Stimulated activated CD4-positive, alpha-beta T cell treated with anti-CD3 and anti-CD28 coated beads, Interleukin-1b, Interleukin-23, amount 100 ng/mL, for 48 hours (primary cell): ENCODE data around the gene AGFG2.
A peak's percentile ranks its signal among the peaks of the same experiment; 100 is the strongest.
"Not testable (repeated sequence)": the region's sequence is repeated elsewhere in the genome, so short reads cannot be mapped to it uniquely, and the experiment has no call there.

Source experiments
- DNase-seq: peaks from one replicate; pipeline ENCODE4 v3.0.0-alpha.2; 2020

The AGFG2 gene

GRCh38 chr7:100521076-100521475 is 17.9 kb upstream of the AGFG2 start:
- DNase-seq = no peak

- not testable (repeated sequence) for DNase-seq
Measured at GRCh38 chr7:100521909-100522593, 17.0 kb upstream of the AGFG2 start.

- not testable (repeated sequence) for DNase-seq
Measured at GRCh38 chr7:100523192-100523591, 15.8 kb upstream of the AGFG2 start.

GRCh38 chr7:100528108-100528866 is 10.7 kb upstream of the AGFG2 start:
- DNase-seq = not testable (repeated sequence)

DNA sequence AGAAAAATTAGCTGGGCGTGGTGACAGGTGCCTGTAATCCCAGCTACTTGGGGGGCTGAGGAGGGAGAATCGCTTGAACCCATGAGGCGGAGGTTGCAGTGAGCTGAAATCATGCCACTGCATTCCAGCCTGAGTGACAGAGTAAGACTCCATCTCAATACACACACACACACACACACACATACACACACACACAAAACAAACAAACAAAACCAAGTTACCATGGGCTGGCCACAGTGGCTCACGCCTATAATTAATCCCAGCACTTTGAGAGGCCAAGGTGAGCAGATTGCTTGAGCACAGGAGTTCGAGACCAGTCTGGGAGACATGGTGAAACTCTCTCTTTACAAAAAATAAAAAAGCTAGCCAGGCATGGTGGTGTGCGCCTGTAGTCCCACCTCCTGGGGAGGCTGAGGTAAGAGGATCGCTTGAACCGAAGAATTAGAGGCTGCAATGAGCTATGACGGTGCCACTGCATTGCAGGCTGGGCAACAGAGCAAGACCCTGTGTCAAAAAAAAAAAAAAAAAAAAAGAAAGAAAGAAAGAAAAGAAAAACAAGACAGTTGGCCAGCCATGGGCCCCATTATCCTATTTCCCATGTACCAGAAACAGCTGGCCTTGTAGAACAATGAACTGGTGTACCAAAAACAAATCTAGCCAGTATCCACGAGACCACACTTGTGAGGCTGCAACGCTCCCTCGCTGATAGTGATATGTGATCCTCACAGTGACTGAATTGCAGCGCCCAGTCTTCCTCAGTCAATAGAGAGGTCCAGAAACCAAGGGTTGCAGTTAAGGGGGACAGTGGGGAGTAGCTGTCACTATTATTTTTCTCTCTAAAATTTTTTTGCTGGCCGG is 6.6 kb upstream of the AGFG2 start:
- no peak for DNase-seq

GRCh38 chr7:100535982-100536381 is 3.0 kb upstream of the AGFG2 start:
- not testable (repeated sequence) for DNase-seq

GRCh38 chr7:100536695-100537094 is 2.3 kb upstream of the AGFG2 start:
- not testable (repeated sequence) for DNase-seq

- DNase-seq = no peak
Measured at GRCh38 chr7:100538348-100538653, 702 bp upstream of the AGFG2 start.

DNA sequence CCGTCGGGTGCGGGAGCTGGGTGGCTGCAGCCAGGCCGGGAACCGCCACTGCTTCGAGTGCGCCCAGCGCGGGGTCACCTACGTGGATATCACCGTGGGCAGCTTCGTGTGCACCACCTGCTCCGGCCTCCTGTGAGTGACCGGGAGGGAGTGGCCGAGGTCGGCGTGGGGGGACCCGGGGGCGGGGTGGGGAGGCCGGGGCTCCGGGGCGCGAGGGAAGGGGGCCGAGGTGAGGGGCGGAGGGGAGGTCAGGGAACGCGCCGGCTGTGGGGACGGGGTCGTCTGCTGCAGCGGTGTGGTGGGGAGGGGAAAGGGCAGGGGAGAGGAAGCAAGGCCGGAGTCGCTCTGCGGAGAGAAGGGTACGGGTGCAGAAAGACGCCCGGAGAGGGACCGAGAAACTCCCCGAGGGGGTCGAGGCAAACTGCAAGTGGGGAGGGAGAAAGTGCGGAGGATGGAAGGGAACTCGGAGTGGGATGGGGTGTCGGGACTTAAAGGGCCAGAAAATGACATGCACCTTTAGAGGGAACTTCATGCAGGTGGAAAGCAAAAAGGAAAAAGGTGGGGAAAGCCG is 518 bp downstream of the AGFG2 start:
- no peak for DNase-seq

GRCh38 chr7:100540073-100540723 is 1.2 kb downstream of the AGFG2 start:
- no peak for DNase-seq

GRCh38 chr7:100541309-100541708 is 2.3 kb downstream of the AGFG2 start:
- not testable (repeated sequence) for DNase-seq

DNA sequence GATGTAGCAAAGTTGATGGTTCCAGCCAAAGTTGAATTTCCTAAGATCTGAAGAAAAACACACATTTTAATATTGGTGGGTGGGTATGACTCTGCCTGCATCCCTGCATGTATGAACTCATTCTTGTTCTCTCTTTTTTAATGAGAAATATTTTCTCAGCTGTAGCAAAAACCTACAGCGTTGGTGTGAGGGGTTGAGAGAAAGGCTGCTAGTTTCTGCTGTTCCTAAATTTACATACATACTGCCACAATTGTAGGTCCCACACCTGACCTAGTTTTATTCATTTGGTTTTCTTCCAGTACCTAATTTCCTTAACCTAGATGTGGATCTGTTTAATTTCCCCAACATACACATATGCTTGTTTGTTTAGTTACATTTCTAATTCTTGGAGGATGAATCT is 4.6 kb downstream of the AGFG2 start:
- no peak for DNase-seq

DNA sequence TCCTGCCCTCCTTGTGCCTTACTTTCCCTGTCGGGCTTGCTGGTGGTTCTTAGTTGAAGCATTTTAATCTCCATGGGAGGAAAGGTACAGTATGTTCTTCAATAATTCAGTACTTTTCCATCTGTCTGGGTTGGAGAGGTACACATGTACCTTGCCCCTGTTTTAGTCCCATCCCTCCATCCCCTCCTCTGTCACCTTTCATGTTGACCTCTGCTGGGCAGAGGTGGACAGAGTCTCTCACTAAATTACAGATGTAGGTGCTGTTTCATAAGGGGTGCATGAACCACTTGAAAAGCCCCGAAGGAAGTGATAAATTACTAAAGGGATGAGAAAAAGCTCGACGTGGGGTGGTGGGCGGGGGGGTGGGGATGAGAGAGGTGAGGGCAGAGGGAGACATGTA is 5.4 kb downstream of the AGFG2 start:
- no peak for DNase-seq

DNA sequence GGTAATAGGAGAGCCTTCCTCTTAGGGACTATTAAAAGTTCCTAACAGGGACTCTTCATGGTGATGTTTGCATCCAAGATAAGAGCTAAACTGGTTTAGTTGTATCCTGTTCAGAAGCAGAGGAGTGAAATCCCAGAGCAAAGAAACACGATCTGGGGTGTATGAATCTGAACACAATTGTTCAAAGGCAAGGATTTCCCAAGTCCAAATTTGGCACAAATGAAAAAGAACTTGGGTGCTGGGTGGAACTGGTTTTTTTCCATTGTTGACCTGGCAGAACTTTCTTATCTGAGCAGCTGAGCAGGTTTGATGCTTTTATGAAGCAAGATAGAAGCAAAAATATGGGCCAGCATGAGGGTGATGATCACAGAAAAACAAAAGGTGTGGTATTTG is 6.0 kb downstream of the AGFG2 start:
- no peak for DNase-seq

DNA sequence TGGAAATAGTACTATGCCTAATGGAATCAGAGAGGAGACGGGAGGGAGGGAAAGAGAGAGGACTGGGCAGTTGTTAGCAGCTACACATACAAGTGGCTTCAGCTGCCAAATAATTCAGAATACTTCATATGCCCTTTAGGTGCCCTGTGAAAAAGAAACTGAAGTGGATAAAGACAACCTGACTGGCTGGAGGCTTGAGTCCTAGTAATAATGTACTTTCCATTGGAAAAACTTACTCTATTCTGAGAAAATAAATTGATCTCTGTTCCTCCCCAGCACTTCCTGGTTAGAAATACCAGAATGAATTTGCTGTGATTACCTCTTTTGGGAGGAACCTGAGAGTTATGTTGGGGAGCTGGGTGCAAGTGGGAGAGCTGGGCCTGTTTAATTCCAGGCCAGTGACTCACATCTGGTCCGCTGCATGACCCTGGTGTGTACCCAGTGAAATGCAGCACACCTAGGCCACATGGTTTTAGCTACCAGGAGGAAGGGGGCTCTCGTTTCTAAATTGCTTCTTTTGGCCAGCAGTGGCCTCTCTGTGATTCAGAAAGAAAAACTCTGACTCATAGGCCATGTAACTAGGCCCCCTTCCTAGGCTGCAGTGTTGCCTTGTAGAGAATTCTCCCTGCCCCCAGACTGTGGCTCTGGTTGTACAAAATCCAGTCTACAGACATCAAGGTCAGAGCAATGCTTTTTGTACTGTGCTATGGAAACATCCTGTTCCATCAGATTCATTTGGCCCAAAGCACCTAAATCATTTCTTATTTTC is 6.5 kb downstream of the AGFG2 start:
- DNase-seq = peak; percentile 83

DNA sequence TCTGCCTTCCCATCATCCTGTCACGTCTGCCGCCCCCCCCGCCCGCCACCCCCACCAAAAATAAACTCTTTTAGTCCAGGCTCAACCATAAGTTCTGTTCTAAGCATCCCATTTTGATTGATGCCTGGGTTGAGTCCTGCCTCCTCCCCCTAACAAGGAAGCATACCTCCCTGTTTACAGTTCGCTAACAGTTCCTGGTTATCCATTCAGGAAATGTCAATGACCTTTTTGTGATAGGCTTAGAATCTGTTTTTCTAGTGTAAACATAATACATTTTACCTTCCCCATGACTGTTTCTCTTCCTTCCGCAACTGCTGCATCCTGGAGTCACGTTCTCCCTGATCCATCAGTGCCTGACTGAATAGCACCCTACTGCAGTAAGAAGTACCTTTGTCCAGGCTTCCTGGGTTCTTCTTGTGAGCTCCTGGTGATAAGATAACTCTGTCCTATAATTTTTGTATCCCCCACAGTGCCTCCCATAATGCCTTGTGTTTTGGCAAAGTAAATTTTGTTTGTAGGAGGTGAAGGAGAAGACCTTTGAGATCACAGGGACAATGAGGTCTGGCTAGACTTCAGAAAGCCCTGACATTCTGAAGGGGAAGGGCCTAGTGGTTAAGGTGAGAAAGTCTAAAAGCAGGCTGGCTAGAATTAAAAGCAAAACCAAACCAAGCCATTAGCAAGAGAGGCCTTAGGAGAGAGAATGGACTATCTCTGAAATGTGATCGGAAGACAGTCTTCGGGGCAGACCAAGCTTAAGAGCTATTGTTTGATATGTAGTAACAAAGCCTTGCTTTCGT is 7.3 kb downstream of the AGFG2 start:
- DNase-seq = no peak

DNA sequence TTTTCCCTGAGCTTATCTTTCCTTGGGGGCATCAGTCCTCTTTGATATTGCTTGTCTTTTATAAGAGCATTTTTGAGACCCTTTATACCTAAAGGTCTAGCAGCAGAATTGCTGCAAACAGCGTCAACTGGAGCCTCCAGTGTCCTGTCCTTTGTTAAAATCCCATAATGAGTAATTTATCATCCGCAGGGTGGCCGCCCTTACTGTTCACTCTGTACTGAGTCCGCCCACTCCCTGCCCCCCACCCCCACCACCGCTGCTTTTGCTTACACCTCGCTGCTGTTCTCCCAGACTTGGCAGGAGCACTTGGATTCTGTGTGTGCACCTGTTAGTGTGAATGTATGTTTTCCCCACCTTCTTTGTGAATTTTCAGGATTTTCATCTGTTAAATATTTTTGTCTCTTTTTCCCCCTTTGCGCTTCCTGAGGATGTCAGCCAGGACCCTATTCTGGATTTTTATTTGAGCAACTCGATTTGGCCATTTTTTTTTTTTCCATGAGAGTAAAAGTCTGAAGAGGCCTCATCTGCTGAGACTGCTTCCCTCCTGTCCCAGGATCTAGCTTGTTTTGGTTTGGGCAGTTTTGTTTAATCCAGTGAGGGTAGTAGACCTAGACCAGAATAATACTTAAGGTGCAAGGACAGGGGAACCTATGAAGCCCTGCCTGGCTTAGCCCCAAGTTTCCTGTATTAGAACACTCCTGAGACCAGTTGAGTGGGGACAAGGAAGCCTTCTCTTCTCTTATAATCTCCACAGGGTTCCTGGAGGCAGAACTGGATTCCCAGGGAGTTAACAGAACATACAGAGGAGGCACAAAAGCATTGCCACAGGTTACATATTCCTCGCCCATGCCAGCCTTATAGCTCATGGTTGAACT is 8.2 kb downstream of the AGFG2 start:
- no peak for DNase-seq

- no peak for DNase-seq
Measured at GRCh38 chr7:100547872-100548271, 8.9 kb downstream of the AGFG2 start.

DNA sequence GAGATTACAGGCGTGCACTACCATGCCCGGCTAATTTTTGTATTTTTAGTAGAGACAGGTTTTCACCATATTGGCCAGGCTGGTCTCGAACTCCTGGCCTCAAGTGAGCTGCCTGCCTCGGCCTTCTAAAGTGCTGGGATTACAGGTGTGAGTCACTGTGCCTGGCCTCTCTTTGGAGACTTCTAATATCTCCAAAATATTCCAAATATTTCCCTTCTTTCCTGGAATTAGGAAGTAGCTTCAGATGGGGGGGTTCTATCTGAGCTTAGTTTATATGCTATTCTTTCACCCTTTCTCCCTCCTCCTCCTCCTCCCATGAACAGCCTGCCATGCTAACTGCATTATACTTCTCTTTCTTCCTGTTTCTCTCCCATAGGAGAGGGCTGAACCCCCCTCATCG is 9.4 kb downstream of the AGFG2 start:
- DNase-seq = not testable (repeated sequence)

DNA sequence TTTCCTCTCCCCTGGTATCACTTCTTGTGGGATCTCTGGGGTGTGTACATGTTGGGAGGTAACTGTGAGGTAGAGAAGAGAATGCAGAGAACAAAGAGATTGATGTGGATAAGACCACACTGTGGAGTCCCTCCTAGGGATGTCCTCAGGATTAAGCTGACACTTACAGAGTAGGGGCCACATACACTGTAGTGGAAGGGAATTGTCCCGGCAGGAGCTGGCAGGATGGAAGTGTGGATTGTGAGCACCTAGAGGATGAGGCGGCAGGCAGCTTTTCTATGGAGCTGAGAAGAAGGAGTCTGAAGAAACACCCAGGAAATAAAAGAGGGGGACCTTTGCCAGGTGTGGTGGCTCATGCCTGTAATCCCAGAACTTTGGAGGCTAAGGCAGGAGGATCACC is 13.5 kb downstream of the AGFG2 start:
- no peak for DNase-seq
